Smooth muscle cell of the brain vasculature (primary cell): ENCODE data around the gene NHSL1.

ENCODE experiments used
- DNase-seq: peaks from one replicate; pipeline ENCODE4 v3.0.0-alpha.2; 2012; ENCODE audit warnings: low read depth, low spot score

Gene NHSL1

GRCh38 chr6:138523347-138524210 lies 24.3 kb upstream of the NHSL1 start:
- DNase-seq, result no peak

DNA sequence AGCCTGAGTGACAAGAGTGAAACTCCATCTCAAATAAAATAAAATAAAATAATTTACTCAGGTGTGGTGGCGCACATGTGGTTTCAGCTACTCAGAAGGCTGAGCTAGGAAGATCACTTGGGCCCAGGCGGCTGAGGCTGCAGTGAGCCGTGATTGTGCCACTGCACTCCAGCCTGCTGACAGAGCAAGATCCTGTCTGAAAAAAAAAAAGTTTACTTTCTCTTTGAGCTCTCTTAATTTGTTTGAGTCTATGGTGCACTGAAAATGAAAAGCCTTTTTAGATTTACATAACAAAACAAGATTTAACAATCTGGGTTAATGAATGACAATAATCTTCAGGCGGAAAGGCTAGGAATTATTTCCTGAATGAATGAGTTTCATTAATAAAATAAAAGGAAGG lies 23.3 kb upstream of the NHSL1 start:
- DNase-seq, result no peak

- no peak for DNase-seq
Measured at GRCh38 chr6:138521790-138522189, 22.5 kb upstream of the NHSL1 start.

GRCh38 chr6:138520463-138520862 lies 21.2 kb upstream of the NHSL1 start:
- no peak for DNase-seq

GRCh38 chr6:138518054-138518453 lies 18.8 kb upstream of the NHSL1 start:
- DNase-seq, result no peak

GRCh38 chr6:138517635-138518034 lies 18.3 kb upstream of the NHSL1 start:
- DNase-seq, result no peak

DNA sequence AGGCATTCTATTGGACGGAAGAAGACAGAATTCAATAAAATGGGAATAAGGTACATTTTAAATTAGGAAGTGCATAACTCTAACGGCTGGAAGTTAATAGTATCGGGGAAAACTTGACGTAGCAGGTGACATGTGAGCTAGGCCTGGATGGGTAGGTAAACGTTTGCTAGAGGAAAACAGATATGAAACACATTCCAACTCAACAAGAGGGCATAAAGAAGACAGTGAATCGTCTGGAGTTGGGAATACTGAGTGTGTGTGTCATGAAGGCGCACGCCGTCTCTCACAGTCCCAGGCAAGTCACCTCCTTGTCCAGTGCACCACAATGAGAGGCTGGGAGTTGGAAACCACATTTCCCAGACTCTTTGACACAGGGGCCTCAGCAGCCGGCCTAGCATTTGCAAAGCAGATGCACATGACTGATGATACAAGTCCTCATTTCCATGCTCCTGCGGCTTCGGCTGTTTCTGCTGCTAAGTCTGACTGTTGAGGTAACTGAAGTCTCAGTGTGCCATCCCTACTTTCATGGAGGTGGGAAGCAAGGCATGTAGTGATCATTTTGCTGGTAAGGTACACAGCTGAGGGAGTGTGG lies 16.5 kb upstream of the NHSL1 start:
- DNase-seq, result no peak

GRCh38 chr6:138514860-138515540 lies 15.7 kb upstream of the NHSL1 start:
- no peak for DNase-seq

- DNase-seq, result no peak
Measured at GRCh38 chr6:138512609-138513008, 13.3 kb upstream of the NHSL1 start.

DNA sequence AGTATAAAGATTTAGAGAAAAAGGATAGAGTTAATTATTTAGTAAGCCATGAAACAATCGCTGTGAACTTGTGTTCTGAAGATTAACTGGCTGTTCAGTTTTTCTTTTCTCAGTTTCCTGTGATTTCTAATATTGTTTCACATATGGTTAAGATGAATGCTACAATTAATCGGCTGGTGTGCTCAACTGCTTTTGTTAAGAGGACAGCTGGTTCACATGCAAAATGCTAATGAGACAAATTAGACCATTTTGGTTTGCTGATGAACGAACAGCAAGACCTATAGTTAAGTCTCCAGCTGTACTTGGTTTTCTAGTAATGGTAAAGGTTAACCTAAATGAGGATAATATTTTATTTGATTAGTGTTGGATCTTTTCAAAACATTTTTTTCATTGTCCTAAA lies 10.8 kb upstream of the NHSL1 start:
- no peak for DNase-seq

DNA sequence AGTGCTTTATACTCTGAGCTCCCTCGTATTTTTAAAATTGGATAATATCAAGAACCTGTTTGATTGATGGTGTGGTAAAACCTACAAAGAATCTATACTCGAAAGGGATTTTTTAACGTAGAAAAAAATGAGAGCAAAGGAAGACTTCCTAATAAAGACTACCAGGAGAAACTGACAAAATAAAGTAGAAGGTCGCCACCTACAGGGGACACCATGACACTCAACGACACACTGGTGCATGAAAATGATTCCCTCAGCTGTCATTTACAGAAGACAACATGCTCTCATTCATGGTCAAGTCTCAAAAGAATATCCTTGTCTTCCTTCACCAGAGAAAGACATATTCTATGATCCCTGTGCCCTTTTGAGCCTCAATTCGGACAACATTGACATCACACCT lies 10.1 kb upstream of the NHSL1 start:
- DNase-seq, result no peak

- DNase-seq, result no peak
Measured at GRCh38 chr6:138508676-138508988, 9.3 kb upstream of the NHSL1 start.

- DNase-seq, result no peak
Measured at GRCh38 chr6:138507977-138508675, 8.8 kb upstream of the NHSL1 start.

- no peak for DNase-seq
Measured at GRCh38 chr6:138504764-138505689, 5.7 kb upstream of the NHSL1 start.

DNA sequence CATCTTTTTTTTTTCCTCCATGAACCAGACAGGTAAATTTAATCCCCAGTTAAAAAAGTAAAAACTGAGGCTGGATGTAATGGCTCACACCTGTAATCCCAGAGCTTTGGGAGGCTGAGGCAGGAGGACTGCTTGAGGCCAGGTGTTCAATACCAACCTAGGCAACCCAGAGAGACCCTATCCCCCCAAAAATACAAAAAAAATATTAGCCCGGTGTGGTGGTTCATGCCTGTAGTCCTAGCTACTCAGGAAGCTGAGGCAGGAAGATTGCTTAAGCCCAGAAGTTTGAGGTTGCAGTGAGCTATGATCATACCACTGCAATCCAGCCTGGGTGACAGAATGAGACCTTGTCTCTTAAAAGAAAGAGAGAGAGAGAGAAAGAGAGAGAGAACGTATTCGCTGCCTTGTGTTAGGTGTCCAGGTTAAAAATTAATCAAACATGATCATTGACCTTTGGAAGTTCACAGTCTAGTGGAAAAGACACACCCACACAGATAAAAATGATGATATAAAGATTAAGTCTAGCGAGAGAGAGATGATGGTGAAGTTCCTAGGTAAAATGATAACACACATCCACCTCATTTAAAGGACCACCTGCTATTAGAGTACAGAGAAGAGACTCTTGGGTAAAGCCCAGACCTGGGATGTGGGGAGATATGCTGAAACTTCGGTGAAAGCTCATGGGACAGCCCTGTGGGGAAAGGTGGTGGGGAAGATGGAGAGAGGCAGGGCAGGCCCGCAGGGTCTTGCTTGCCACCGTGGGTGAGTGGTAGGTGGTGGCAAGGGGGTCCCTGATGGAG lies 4.8 kb upstream of the NHSL1 start:
- no peak for DNase-seq

GRCh38 chr6:138502546-138502945 lies 3.3 kb upstream of the NHSL1 start:
- DNase-seq, result no peak

DNA sequence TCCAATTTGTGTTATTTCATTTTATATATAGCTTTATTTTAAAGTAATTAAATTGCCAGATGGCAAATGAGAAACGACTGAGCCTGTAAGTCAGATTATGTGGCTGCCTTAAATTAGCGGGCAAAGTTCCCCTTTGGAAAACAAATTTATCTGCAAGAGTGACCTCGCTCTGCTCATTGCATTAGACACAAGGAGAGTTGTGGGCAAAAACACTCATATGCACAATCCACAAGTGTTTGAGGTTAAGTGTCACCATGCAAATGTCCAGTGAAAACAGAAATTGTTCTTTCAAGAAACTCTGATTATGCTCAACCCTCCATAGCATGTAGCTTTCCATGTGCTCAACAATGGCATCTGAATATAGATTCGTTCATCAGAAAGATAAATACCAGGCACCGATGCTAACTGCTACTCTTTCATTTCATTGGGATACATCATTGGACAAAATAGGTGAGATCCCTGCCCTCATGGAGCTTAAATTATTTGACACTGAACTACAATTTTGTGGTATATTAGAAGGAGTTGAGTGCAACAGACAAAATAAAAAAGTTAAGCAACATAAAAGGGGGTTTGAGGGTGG lies 1.7 kb upstream of the NHSL1 start:
- no peak for DNase-seq

DNA sequence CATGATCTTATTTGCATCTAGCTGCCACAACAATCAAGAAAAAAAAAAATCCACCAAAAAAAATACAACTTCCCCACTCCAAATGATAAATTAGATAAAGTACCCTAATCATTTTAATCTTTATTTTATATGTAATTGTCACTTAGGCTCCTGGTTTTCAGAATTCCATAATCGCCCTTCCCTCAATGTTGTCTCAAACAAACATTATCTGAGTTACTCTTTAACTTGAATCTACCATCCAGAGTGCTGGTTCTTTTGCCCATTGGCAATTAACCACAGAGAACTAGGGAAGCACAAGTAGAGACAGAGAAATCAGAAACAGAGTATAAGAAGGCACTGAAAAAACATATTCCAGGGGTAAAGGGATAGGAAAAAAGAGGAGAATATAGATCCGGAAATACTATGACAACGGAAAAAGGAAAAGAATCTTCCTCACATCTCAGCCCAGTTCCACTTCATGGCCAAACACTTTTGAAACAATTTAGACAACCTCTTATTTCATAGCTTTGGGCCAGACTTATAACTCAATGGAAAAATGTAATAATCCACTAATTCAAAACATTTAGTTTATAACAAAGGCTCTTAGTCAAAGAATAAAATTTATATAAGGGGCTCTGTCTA lies 861 bp upstream of the NHSL1 start:
- no peak for DNase-seq

GRCh38 chr6:138498629-138499302 lies 528 bp downstream of the NHSL1 start:
- no peak for DNase-seq
